Measurements from ENCODE around the gene ZNF778.
"Not testable (repeated sequence)": the region's sequence is repeated elsewhere in the genome, so short reads cannot be mapped to it uniquely, and the experiment has no call there.

ZNF778 gene

DNA sequence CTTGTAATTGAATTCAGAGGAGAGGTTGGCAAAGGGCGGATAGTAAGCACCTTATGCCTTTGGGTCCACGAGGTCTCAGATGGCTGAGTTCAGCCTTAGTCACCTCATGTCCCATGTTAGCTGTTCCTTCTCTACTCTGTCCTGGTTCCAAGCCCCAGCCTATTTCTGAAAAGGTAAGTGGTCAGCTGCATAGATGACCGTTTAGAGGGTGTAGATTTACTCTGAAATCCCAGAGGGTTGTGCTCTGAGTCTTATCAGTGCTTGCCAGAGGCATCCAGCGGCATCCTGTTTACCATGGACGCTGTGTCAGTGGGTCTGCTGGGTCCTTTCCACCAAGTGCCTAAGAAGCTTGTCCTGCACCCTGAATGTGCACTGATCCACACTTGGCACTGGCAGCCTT is 1.9 kb downstream of the ZNF778 start:
- no peak for FAIRE-seq

DNA sequence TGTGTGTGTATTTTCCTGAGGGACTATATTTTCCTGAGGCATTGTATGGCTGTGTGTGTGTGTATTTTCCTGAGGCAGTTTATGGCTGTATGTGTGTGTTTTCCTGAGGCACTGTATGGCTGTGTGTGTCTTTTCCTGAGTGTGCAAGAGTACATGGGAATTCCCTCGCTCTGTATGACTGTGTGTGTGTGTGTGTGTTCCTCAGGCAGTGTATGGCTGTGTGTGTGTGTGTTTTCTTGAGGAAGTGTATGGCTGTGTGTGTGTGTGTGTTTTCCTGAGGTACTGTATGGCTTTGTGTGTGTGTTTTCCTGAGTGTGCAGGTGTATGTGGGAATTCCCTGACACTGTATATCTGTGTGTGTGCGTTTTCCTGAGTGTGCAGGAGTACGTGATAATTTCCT is 4.1 kb downstream of the ZNF778 start:
- no peak for FAIRE-seq

DNA sequence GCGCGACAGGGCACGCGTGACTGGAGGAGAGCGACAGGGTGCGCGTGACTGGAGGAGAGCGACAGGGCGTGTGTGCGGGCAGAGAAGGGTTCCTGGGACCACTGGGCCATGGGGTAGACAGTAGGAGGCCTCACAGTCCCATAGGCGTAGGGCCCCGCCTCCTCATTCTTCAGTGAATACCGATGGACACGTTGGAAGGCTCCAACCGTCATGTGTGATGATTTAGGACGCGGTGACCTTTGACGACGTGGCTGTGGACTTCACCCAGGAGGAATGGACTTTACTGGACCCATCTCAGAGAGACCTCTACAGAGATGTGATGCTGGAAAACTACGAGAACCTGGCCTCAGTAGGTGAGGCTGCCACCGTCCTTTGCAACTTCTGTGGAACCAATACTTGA is 5.4 kb downstream of the ZNF778 start:
- no peak for FAIRE-seq

DNA sequence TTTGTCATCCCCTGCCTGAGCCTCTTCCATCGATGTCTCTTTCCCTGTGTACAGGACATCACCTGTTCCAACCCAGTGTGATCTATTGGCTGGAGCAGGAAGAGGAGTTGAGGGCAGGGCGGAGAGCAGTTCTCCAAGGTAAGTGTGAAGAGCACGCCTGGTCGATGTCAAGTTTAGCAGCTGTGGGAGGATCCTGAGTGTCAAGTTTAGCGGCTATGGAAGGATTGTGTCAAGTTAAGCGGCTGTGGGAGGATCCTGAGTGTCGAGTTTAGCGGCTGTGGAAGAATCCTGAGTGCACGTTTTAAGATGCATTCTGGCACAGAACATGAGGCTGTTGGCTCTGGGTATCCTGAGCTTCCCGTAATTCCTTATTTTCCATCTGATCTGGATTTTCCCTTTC is 7.2 kb downstream of the ZNF778 start:
- no peak for FAIRE-seq

DNA sequence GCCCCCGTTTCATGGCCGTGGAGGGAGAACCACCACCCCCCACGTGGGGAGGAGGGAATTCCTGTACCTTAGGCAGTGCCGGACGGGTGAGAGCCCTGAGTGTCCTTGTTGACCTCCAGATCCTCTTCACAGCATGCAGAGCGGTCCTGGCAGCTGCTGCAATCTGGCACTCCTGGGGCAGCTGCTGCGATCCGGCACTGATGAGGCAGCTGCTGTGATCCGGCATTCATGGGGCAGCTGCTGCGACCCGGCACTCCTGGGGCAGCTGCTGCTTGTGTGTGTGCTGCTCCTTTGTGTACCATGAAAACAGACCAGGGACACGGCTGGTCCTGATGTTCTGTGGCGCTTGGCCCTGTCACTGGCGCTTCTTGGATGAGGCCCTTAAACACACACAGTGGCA is 12.8 kb downstream of the ZNF778 start:
- no peak for FAIRE-seq

DNA sequence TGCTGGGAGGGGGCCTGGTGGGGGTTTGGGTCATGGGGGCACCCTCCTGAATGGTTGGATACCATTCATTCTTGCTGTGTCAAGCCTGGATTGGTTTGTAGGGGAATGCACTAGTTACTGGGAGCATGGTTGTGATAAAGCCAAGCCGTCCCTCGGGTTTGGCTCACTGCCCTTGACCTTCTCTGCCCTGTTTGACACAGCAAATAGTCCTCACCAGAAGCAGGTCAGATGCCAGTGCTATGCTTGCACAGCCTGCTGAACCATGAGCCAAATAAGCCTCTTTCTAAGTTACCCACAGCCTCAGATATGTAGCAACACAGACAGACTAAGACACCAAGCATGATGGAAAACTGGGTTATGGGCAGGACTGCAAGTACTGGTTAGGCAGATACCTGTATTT is 14.6 kb downstream of the ZNF778 start:
- no peak for FAIRE-seq

DNA sequence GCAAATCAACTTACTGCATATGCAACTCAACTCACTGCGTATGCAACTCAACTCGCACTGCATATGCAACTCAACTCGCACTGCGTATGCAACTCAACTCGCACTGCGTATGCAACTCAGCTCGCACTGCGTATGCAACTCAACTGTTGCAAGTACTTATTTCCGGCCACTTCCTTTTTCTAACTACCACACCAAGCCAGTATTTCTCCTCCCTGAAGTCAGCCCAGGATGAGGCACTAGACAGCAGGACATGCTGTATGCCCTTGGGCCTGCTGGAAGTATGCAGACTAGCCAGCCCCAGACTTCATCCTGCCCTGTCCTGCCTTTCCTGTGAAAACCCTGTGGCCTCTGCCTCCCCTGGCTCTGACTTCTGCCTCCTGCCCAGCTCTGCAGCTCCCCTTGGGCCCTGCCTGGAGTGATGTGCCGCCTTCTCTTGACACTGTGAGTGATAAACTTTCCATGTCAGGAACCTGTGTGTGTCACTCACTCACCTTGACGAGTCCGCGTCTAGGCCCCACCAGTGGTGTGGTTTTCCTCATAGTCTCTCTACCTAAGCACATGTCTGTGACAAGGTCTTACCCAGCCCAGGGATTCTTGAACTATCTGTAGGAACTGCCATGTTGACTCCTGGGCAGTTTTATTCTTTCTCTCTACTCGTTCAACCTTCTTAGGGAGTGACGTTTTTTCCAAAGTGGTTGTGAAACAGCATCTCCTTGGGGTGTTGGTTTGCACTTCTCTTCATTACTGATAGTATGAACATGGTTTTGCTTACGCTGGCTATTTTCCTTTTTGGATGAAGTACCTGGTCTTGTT is 16.4 kb downstream of the ZNF778 start:
- FAIRE-seq: no peak

DNA sequence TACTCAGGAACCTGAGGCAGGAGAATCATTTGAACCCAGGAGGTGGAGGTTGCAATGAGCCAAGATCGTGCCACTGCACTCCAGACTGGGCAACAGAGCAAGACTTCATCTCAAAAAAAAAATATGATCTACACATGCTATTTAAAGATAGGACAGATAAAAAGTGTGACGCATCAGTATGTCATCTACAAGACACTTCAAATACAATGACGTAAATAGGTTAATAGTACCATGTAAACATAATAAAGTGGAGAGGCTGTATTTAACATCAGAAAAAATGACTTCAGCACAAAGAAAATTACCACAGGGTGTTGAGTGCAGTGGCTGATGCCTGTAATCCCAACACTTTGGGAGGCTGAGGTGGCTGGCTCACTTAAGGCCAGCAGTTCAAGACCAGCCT is 20.2 kb downstream of the ZNF778 start:
- no peak for FAIRE-seq

DNA sequence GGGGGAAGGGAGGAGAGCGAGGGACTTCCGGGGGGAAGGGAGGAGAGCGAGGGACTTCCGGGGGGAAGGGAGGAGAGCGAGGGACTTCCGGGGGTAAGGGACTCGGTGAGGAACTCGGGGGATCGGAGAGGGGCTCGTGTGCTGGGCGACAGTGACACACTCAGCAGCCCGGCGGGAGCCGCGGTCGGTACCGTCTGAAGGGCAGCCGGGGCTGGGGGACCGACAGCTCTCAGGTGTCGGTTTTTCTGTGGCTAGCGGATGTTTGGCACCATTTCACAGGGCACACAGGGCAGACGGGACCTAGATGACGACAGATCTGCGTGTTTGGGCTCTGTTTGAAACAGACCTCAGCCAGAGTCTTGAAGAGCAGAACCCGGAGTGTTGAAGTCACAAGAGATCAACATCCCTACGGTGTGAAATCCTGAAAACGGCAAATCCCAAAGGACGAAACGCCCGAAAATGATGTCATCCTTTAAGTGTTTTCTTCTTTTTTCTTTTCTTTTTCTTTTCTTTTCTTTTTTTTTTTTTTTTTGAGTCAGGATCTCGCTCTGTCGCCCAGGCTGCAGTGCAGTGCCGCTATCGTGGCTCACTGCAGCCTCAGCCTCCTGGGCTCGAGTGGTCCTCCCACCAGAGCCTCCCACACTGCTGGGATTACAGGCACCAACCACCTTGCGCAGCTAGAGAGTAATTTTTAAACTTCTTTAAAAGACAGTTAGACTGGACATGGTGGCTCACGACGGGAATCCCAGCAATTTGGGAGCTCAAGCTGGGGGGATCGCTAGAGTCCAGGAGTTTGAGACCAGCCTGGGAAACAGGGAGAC is 23.9 kb downstream of the ZNF778 start:
- no peak for FAIRE-seq

DNA sequence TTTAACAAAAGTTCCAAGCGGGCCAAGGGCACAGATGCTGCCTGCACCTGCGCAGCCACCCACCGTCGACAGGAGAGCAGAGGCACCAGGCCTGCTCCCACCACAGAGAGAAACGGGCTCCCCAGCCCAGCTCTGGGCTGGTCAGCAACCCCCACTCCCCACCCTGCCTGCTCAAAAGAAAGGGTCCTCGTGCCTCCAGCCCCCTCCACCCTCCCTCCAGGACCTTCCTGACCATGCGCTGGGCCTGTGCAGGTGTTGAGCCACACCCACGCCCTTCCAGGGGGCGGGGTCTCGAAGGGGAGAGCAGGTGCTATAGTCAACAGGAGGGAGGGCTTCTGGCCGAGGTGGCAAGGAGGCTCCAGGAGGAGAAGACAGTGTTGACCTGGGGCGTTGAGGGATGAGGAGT is 25.3 kb downstream of the ZNF778 start:
- no peak for FAIRE-seq

DNA sequence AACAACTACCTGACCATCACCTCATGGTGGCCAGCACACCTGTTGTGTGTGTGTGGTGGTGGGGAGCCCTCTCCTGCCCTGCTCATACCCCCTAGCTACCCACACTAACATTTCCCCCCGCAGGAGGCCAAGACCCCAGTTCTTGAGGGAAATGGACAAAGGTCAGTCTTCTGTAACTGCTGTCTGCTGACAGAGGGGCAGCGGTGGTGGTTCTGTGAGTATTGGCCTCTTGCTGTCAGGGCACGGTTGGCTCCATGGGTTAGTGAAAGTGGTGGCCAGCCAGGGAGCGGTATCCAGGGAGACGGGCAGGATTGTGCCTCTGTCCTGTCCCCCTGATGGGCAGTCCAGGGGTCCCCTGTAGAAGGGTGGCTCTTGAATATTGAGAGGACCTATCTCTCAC is 26.2 kb downstream of the ZNF778 start:
- FAIRE-seq: no peak

DNA sequence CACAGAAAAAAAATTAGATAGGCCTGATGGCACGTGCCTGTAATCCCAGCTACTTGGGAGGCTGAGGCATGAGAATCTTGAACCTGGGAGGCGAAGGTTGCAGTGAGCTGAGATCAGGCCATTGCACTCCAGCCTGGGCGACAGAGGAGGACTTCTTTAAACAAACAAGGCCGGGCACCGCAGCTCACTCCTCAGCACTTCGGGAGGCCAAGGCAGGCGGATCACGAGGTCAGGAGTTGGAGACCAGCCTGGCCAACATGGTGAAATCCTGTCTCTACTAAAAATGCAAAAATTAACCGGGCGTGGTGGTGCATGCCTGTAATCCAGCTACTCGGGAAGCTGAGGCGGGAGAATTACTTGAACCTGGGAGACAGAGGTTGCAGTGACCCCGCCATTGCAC is 26.8 kb downstream of the ZNF778 start:
- not testable (repeated sequence) for FAIRE-seq

DNA sequence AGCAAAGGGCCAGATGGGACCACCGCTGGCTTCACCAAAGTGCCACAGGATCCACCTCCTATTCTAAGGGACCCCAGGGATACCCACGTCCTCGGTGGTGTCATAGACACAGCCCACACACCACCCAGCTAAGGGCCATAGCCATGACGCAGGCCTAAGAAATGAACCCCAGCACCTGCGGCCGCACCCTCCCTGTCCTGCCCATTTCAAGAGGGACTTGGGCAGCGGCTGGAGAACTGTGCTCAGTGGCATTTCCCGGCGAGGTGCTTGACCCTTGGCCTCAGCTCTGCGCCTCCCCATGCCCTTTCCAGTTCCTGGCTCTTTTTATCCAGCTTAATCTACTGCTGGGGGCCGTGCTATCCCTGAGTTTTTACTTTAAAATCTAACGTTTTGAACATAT is 27.3 kb downstream of the ZNF778 start:
- no peak for FAIRE-seq

DNA sequence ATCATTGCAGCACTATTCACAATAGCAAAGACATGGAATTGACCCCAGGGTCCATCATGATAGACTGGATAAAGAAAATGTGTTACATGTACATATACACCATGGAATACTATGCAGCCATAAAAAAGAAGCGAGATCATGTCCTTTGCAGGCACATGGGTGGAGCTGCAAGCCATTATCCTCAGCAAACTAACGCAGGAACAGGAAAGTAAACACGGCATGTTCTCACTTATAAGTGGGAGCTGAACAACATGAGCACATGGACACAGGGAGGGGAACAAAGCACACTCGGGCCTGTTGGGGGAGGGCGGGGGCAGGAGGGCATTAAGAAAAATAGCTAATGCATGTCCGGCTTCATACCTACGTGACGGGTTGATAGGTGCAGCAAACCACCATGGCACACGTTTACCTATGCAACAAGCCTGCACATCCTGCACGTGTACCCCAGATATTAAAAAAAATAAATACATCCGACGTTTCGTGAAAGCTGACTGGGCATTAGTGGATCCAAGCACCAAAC is 28.9 kb downstream of the ZNF778 start:
- FAIRE-seq: no peak

DNA sequence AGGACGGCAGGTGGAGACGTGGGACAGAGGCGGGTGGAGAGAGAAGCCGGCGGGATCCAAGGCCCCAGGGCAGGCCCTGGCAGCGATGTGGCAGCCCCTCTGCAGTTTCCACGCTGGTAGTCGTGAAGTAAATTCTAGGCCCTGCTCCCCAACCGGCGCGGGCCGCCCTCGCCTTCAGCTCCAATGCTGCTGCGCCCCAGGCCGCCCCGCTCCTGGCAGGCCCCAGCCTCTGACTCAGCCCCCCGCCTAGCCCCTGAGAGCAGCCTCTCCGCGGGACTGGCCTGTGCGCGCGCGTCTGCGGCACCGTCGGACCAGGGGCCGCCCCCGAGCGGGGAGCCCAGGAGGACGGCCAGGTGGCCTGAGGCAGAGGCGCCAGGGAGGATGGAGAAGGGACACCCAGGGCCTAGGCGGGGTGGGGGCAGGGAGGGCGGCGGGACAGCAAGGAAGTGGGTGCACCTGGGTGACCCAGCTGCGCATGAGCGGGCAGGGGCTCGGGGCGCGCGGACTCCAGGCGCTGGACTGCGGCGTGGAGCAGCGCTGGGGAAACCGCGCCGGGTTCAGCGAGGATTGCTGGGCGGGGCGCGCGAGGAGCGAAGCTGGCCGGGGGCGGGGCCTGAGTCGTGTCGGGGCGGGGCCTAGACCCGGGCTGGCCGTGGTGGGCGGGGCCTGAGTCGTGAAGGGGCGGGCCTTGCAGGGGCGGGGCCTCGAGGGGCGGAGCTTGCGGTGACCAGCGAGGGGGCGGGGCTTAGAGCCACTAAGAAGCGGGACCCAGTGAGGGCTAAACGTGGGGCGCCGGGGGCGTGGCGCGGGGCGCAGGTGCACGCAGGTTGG is 29.6 kb downstream of the ZNF778 start:
- FAIRE-seq: no peak

DNA sequence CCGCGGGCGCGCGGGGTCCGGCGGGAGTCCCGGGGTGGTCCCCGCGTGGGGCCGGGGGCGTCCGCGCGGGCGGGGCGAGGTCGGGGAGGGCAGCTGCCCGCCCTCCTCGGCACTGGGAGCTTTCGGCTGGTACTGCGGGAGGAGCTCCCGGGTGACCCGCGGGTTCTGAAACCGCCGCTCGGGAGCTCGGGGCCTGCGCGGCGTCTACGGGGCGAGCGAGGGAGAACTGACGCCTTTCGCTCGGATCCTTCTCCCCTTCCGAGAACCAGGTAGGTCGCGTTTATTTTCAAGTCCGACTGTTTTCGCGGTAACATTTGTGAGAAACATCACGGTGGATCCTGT is 30.2 kb downstream of the ZNF778 start:
- not testable (repeated sequence) for FAIRE-seq

DNA sequence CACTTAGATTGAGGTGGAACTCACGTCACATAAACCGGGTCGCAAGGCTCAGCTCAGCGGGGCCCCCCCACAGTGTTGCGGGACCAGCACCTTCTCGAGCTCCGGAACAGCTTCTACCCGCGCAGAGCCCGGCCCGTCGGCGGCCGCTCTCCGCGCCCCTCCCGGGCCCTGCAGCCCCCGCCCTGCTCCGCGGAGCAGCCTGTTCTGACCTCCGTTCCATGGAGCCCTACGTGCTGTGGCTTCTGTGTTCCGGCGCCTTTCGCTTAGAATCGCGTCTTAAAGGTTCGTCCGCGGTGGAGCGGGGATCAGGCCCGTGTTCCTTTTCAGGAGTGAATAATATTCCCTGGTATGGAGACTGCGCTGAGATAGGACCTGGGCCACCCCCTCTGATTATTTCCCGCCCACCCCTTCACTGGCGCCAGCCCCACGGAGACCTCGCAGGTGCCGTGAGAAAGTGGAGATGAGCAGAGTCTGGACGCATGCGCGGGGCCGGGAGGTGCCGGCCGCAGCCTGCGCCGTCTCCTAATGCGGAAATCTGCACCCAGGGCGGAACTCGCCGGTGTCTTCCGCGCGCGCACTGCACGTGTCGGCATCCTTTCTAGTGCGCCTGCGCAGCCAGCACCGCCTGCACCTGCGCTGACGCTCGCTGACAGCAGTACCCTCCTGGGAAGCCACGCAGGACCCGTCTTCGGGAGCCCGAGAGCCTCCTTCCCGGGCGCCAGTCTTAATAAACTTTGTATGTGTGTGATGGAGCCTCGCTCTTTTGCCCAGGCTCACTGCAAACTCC is 30.9 kb downstream of the ZNF778 start:
- no peak for FAIRE-seq

DNA sequence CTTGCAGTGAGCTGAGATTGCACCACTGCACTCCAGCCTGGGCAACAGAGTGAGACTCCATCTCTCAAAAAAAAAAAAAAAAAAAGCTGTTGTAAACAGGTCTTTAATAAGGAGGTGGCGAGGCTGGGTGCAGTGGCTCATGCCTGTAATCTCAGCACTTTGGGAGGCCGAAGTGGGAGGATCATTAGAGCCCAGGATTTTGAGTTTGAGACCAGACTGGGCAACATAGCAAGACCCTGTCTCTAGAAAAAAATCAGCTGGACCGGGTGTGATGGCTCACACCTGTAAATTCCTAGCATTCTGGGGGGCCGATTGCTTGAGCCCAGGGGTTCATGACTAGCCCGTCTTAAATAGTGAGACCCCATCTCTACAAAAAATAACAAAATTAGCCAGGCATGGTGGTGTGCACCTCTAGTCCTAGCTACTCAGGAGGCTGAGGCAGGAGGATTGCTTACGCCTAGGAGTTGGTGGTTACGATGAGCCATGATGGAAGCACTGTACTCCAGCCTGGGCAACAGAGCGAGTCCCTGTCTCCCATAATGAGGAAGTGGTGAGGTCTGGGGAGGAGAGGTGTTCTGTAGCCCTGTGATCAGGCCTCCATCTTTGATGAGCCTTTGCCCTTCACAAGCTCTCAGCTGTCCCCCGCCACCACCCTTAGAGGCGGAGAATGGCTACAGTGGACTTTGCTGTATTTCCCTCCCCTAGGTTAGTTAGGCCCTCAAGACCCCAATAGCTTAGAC is 36.2 kb downstream of the ZNF778 start:
- FAIRE-seq: no peak

DNA sequence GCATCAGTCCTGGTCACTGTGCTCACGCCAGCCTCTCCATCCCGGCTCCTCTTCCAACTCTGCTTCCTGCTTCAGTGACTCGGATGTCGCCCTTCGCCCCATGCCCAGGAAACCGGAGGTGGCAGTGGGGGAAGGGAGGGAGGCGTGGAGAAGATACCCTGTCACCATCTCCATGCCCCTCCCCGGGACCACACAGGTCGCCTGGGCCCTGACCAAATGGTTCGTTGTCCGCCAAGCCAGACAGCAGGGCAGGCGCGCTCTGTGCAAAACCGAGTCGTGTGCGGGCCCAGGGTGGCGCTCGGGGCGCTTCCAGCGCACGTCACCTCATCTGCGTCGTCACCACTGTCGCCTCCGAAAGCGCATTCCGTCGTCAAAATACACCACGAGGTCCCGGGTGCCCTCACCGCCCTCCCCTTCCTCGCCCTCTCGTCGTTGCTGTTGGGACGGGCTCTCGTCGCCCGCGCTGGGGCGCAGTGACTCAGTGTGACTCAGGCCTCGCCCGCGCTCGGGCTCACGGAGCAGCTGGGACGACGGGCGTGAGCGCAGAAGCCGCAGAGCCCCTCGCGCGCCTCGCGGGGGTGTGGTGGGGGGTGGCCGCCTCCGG is 39.2 kb downstream of the ZNF778 start:
- FAIRE-seq: no peak

DNA sequence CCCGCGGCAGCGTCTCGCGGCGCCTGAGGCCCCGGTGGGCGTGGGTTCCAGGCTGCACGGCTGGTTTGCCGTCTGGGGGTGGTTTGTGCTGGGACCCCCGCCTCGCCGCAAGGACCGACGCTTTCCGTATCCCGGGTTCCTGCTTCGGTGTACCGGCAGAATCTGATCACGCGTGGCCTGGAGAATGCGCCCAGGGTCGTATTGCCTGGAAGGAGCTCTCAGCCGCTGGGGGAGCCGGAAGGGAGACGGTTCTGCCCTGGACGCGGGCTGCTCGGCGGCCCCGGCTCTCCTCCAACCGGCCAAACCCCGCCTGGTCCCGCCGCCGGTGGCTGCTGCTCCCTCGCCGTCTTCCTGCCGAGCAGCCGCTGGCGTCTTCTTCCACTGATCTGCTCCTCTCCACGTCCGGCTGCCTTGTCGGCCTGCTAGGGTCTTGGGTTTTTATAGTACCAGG is 39.8 kb downstream of the ZNF778 start:
- no peak for FAIRE-seq
